SK-N-MC (cell line): ENCODE results near the gene DOK1.

Source experiments
- EZH2 ChIP-seq: fragments of 200-600 bp; sonication (generic); IDR thresholded peaks from one replicate; pipeline ENCODE4 v1.6.1; 2017; ENCODE audit warnings: antibody characterized with exemption
- FOXP2 ChIP-seq: optimal IDR thresholded peaks from 2 replicates; pipeline ENCODE3; 2011; ENCODE audit warnings: mild to moderate bottlenecking, moderate library complexity; ENCODE audit not compliant: insufficient read depth; ENCODE audit errors: extremely low read length, control extremely low read depth
- POLR2AphosphoS5 ChIP-seq: IDR thresholded peaks from 2 replicates; pipeline ENCODE4 v1.6.1; 2012; ENCODE audit warnings: mild to moderate bottlenecking, low read depth, low read length, borderline replicate concordance

DNA sequence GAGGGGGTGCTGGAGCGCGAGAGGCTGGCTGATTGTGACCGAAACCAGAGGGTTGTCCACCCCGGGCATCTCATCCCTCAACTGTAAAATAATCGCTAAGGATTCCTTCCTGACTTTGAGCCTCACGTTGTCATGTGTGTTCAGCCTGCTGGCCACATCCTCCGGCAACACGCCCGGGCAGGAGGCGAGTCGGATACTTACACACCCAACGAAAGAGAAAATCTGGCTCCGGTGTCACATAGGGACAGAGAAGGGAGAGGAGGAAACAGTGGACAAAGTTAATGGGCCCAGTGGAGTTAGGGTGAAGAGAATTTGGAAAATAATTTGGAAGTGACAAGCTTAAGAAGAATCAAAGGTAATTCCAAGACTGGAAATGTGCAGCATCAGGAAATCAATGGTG is 37.9 kb upstream of the DOK1 start:
- TF ChIP-seq POLR2AphosphoS5 (no peak), EZH2 (no peak), FOXP2 (no peak)
